WTC11 (cell line): ENCODE measurements around the gene VCL. TPM values are rescaled to one million over a fixed set of nuclear protein-coding genes. Genes with fewer than 3 reads are reported as not detected.

Experiments
- ATAC-seq: fragments of 200-7000 bp; cut with Tn5 transposase; 2 replicates; pipeline ENCODE4 v1.10.0; 2021; ENCODE audit warnings: mild to moderate bottlenecking, moderate library complexity
- CTCF ChIA-PET: fragments of 300-600 bp; sonication (Branson Sonifier 250); formaldehyde crosslinking; loops from one replicate; lab custom pipeline; 2021; ENCODE audit warnings: antibody characterized with exemption; lab: Charles Lee
- POLR2A ChIA-PET: fragments of 350-600 bp; sonication (Branson Sonifier 250); formaldehyde crosslinking; loops from one replicate; lab custom pipeline; 2021; ENCODE audit warnings: antibody characterized with exemption; lab: Charles Lee
- DNase-seq: peaks from one replicate; pipeline ENCODE4 v3.0.0; 2021; ENCODE audit warnings: low spot score
- H3K27ac Mint-ChIP-seq: 2 replicates; pipeline ENCODE4 v1.8.0; 2021; ENCODE audit warnings: mixed read lengths
- H3K27me3 Mint-ChIP-seq: 2 replicates; pipeline ENCODE4 v1.8.0; 2021; ENCODE audit warnings: low read depth, mild to moderate bottlenecking, moderate library complexity, mixed read lengths
- H3K36me3 Mint-ChIP-seq: 2 replicates; pipeline ENCODE4 v1.8.0; 2021; ENCODE audit warnings: mixed read lengths
- H3K4me1 Mint-ChIP-seq: 2 replicates; pipeline ENCODE4 v1.8.0; 2022; ENCODE audit warnings: mixed read lengths
- H3K4me3 Mint-ChIP-seq: 2 replicates; pipeline ENCODE4 v1.8.0; 2021; ENCODE audit warnings: mild to moderate bottlenecking, moderate library complexity, mixed read lengths
- H3K9me3 Mint-ChIP-seq: 2 replicates; pipeline ENCODE4 v1.8.0; 2021; ENCODE audit warnings: mixed read lengths
- ELF4 ChIP-seq: sonication (generic); formaldehyde crosslinking; IDR thresholded peaks from 2 replicates; pipeline ENCODE4 v1.8.1; 2022; ENCODE audit warnings: low read depth, mild to moderate bottlenecking, moderate library complexity, missing genetic modification reagents
- ESRRA ChIP-seq: sonication (generic); formaldehyde crosslinking; IDR thresholded peaks from 2 replicates; pipeline ENCODE4 v1.8.1; 2022; ENCODE audit warnings: mild to moderate bottlenecking, missing genetic modification reagents, borderline replicate concordance
- ETV6 ChIP-seq: sonication (generic); formaldehyde crosslinking; IDR thresholded peaks from 2 replicates; pipeline ENCODE4 v1.8.1; 2022; ENCODE audit warnings: mild to moderate bottlenecking, missing genetic modification reagents
- FOXJ3 ChIP-seq: sonication (generic); formaldehyde crosslinking; IDR thresholded peaks from 2 replicates; pipeline ENCODE4 v1.9.0; 2021; ENCODE audit warnings: missing genetic modification reagents, mild to moderate bottlenecking, borderline replicate concordance
- FOXP1 ChIP-seq: sonication (generic); formaldehyde crosslinking; IDR thresholded peaks from 2 replicates; pipeline ENCODE4 v1.8.0; 2022; ENCODE audit warnings: missing genetic modification reagents, mild to moderate bottlenecking, moderate library complexity, borderline replicate concordance
- NR3C1 ChIP-seq: sonication (generic); formaldehyde crosslinking; conservative IDR thresholded peaks from 2 replicates; pipeline ENCODE4 v1.8.1; 2023; ENCODE audit warnings: low read depth, mild to moderate bottlenecking, missing genetic modification reagents
- RORB ChIP-seq: fragments of 250-450 bp; sonication (Bioruptor Pico); IDR thresholded peaks from 2 replicates; pipeline ENCODE4 v1.9.0; 2021; ENCODE audit warnings: mild to moderate bottlenecking
- TCF7 ChIP-seq: sonication (generic); formaldehyde crosslinking; IDR thresholded peaks from 2 replicates; pipeline ENCODE4 v1.8.0; 2022; ENCODE audit warnings: mild to moderate bottlenecking, low read depth, missing genetic modification reagents, moderate library complexity
- total RNA-seq: library from RNA; stranded (reverse); gene quantifications from 3 replicates; pipeline ENCODE4 v1.2.3, GENCODE V29; 2021
- TF ChIP-seq, protein P1 (sequence below): fragments of 250-450 bp; sonication (Bioruptor Pico); IDR thresholded peaks from 2 replicates; pipeline ENCODE4 v2.1.2; 2022; ENCODE audit warnings: mild to moderate bottlenecking, moderate library complexity
- TF ChIP-seq, protein P2 (sequence below): sonication (generic); formaldehyde crosslinking; IDR thresholded peaks from 2 replicates; pipeline ENCODE4 v1.8.1; 2022; ENCODE audit warnings: mild to moderate bottlenecking, moderate library complexity, missing genetic modification reagents
- TF ChIP-seq, protein P3 (sequence below): sonication (generic); formaldehyde crosslinking; IDR thresholded peaks from 2 replicates; pipeline ENCODE4 v1.8.1; 2023; ENCODE audit warnings: mild to moderate bottlenecking, missing genetic modification reagents
- TF ChIP-seq, protein P4 (sequence below): fragments of 250-450 bp; sonication (Bioruptor Pico); IDR thresholded peaks from 2 replicates; pipeline ENCODE4 v1.9.0; 2021; ENCODE audit warnings: mild to moderate bottlenecking
- TF ChIP-seq, protein P5 (sequence below): fragments of 250-450 bp; sonication (Bioruptor Pico); IDR thresholded peaks from 2 replicates; pipeline ENCODE4 v1.8.0; 2021; ENCODE audit warnings: mild to moderate bottlenecking
- TF ChIP-seq, protein P6 (sequence below): sonication (generic); formaldehyde crosslinking; IDR thresholded peaks from 2 replicates; pipeline ENCODE4 v1.8.1; 2022; ENCODE audit warnings: low read depth, mild to moderate bottlenecking, moderate library complexity, missing genetic modification reagents, borderline replicate concordance
- TF ChIP-seq, protein P7 (sequence below): fragments of 250-450 bp; sonication (Bioruptor Pico); conservative IDR thresholded peaks from 2 replicates; pipeline ENCODE4 v1.9.0; 2021; ENCODE audit warnings: mild to moderate bottlenecking
- TF ChIP-seq, protein P8 (sequence below): sonication (generic); formaldehyde crosslinking; IDR thresholded peaks from 2 replicates; pipeline ENCODE4 v1.8.0; 2022; ENCODE audit warnings: mild to moderate bottlenecking, missing genetic modification reagents

VCL gene
- total RNA-seq, 1 experiment from 2014 or later, result 225 TPM

DNA sequence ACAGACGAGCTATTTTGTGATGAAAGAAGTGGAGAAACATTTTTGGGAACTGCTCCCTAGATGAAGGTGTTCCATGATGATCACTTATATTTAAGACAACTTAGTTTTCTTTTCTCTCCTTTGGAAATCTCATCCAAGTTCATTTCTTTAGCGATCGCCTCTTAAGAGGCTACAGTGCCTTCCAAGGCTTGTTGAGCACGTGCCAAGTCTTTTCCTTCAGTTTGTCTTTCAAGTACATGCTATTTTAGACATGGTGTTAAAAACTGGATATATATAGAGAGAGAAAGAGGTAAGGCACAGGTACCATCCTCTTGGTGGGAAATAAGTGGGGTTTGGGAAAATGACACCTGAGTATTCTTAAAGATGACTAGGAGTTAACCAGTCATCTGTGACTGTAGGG is 155.8 kb downstream of the VCL start (continued):
- TF ChIP-seq, protein P1, sequence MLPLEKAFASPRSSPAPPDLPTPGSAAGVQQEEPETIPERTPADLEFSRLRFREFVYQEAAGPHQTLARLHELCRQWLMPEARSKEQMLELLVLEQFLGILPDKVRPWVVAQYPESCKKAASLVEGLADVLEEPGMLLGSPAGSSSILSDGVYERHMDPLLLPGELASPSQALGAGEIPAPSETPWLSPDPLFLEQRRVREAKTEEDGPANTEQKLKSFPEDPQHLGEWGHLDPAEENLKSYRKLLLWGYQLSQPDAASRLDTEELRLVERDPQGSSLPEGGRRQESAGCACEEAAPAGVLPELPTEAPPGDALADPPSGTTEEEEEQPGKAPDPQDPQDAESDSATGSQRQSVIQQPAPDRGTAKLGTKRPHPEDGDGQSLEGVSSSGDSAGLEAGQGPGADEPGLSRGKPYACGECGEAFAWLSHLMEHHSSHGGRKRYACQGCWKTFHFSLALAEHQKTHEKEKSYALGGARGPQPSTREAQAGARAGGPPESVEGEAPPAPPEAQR, result no peak
- no peak for TF ChIP-seq FOXJ3 (CRISPR knock-in tag)
- TF ChIP-seq ESRRA, result no peak
- TF ChIP-seq, protein P2, sequence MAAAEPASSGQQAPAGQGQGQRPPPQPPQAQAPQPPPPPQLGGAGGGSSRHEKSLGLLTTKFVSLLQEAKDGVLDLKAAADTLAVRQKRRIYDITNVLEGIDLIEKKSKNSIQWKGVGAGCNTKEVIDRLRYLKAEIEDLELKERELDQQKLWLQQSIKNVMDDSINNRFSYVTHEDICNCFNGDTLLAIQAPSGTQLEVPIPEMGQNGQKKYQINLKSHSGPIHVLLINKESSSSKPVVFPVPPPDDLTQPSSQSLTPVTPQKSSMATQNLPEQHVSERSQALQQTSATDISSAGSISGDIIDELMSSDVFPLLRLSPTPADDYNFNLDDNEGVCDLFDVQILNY (CRISPR knock-in tag), result no peak
- TF ChIP-seq TCF7 (CRISPR knock-in tag), result no peak
- no peak for TF ChIP-seq NR3C1 (CRISPR knock-in tag)

DNA sequence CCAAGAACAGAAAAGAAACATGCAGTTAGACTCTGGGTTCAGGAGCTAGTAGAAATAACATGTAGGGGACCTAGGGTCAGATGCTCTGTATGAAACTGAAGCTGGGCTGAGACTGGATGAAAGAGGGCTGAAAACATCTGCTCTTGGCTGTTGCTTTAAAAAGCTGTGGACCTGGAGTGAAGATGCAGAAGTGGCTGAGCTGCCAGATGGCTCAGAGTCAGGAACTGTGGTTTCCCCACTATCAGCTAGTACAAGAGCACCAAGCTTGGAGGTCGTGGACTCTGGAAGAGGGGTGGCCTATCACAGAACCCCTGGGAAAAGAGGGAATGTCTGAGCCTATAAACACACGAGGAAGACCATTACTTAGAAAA is 159.0 kb downstream of the VCL start:
- peaks cover 20% of the 10 kb centered on the region for H3K4me1 Mint-ChIP-seq
- ATAC-seq (no peak), DNase-seq (no peak)
- H3K36me3 Mint-ChIP-seq, result no peaks in the 10 kb centered on the region
- no peaks in the 10 kb centered on the region for H3K9me3 Mint-ChIP-seq
- H3K27ac Mint-ChIP-seq, result peak overlapping the region; percentile 26; the same call in 1 of the 2 replicates
- ChIA-PET CTCF (no interaction called here), POLR2A (interaction anchor here (0.6 kb wide), 1 partner anchor 29 kb away, joined by 5 read pairs; no protein-coding TSS in a partner anchor)
- no peaks in the 10 kb centered on the region for H3K27me3 Mint-ChIP-seq
- no peak overlapping the region for H3K4me3 Mint-ChIP-seq
- no peak for TF ChIP-seq FOXP1 (CRISPR knock-in tag)
- TF ChIP-seq, protein P3, sequence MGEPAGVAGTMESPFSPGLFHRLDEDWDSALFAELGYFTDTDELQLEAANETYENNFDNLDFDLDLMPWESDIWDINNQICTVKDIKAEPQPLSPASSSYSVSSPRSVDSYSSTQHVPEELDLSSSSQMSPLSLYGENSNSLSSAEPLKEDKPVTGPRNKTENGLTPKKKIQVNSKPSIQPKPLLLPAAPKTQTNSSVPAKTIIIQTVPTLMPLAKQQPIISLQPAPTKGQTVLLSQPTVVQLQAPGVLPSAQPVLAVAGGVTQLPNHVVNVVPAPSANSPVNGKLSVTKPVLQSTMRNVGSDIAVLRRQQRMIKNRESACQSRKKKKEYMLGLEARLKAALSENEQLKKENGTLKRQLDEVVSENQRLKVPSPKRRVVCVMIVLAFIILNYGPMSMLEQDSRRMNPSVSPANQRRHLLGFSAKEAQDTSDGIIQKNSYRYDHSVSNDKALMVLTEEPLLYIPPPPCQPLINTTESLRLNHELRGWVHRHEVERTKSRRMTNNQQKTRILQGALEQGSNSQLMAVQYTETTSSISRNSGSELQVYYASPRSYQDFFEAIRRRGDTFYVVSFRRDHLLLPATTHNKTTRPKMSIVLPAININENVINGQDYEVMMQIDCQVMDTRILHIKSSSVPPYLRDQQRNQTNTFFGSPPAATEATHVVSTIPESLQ (CRISPR knock-in tag), result no peak
- TF ChIP-seq, protein P4, sequence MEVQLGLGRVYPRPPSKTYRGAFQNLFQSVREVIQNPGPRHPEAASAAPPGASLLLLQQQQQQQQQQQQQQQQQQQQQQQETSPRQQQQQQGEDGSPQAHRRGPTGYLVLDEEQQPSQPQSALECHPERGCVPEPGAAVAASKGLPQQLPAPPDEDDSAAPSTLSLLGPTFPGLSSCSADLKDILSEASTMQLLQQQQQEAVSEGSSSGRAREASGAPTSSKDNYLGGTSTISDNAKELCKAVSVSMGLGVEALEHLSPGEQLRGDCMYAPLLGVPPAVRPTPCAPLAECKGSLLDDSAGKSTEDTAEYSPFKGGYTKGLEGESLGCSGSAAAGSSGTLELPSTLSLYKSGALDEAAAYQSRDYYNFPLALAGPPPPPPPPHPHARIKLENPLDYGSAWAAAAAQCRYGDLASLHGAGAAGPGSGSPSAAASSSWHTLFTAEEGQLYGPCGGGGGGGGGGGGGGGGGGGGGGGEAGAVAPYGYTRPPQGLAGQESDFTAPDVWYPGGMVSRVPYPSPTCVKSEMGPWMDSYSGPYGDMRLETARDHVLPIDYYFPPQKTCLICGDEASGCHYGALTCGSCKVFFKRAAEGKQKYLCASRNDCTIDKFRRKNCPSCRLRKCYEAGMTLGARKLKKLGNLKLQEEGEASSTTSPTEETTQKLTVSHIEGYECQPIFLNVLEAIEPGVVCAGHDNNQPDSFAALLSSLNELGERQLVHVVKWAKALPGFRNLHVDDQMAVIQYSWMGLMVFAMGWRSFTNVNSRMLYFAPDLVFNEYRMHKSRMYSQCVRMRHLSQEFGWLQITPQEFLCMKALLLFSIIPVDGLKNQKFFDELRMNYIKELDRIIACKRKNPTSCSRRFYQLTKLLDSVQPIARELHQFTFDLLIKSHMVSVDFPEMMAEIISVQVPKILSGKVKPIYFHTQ (CRISPR knock-in tag), result no peak
- TF ChIP-seq ELF4 (CRISPR knock-in tag), result no peak
- TF ChIP-seq, protein P2 (CRISPR knock-in tag), result no peak
- TF ChIP-seq TCF7 (CRISPR knock-in tag), result no peak
- TF ChIP-seq, protein P5, sequence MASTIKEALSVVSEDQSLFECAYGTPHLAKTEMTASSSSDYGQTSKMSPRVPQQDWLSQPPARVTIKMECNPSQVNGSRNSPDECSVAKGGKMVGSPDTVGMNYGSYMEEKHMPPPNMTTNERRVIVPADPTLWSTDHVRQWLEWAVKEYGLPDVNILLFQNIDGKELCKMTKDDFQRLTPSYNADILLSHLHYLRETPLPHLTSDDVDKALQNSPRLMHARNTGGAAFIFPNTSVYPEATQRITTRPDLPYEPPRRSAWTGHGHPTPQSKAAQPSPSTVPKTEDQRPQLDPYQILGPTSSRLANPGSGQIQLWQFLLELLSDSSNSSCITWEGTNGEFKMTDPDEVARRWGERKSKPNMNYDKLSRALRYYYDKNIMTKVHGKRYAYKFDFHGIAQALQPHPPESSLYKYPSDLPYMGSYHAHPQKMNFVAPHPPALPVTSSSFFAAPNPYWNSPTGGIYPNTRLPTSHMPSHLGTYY (CRISPR knock-in tag), result no peak
- no peak for TF ChIP-seq ETV6 (CRISPR knock-in tag)
- TF ChIP-seq NR3C1 (CRISPR knock-in tag), result no peak
- TF ChIP-seq RORB (CRISPR knock-in tag), result no peak
- TF ChIP-seq, protein P6, sequence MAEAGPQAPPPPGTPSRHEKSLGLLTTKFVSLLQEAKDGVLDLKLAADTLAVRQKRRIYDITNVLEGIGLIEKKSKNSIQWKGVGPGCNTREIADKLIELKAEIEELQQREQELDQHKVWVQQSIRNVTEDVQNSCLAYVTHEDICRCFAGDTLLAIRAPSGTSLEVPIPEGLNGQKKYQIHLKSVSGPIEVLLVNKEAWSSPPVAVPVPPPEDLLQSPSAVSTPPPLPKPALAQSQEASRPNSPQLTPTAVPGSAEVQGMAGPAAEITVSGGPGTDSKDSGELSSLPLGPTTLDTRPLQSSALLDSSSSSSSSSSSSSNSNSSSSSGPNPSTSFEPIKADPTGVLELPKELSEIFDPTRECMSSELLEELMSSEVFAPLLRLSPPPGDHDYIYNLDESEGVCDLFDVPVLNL (CRISPR knock-in tag), result no peak
- TF ChIP-seq, protein P7, sequence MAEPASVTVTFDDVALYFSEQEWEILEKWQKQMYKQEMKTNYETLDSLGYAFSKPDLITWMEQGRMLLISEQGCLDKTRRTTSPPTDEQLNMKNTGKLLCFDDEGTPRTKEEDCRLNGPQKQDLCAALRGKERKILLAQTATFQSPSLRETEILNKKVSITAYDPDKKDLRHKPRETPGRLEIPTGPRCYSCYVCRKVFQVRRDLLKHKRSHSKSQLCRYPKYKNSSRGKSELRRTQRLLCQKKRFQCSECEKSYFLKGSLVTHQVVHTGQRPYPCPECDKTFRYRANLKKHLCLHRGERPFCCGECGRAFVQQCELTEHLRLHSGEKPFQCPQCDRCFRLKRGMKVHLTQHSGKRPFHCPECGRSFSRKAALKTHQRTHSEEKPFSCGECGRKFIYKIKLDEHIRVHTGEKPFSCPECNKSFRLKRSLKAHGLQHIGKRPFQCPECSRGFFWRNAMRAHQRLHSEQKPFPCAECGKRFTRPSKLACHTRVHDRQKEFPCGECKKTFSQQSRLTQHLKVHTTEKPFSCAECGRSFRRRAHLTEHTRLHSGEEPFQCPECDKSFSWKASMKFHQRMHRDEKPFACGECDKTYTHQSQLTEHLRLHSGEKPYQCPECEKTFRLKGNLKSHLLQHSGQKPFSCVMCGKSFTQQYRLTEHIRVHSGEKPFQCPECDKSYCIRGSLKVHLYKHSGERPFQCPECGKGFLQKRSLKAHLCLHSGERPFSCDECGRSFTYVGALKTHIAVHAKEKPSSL (CRISPR knock-in tag), result no peak
- TF ChIP-seq, protein P8, sequence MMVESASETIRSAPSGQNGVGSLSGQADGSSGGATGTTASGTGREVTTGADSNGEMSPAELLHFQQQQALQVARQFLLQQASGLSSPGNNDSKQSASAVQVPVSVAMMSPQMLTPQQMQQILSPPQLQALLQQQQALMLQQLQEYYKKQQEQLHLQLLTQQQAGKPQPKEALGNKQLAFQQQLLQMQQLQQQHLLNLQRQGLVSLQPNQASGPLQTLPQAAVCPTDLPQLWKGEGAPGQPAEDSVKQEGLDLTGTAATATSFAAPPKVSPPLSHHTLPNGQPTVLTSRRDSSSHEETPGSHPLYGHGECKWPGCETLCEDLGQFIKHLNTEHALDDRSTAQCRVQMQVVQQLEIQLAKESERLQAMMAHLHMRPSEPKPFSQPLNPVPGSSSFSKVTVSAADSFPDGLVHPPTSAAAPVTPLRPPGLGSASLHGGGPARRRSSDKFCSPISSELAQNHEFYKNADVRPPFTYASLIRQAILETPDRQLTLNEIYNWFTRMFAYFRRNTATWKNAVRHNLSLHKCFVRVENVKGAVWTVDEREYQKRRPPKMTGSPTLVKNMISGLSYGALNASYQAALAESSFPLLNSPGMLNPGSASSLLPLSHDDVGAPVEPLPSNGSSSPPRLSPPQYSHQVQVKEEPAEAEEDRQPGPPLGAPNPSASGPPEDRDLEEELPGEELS (CRISPR knock-in tag), result no peak
- TF ChIP-seq ESRRA, result no peak
